ENCODE data around the gene FHIT.

Gene FHIT

GRCh38 chr3:60630953-60631352, 620.3 kb downstream of the FHIT start:
- no peak for DNase-seq (ENCODE audit: low read depth in 2 of 2)

GRCh38 chr3:60629816-60630215, 621.4 kb downstream of the FHIT start:
- DNase-seq (ENCODE audit: low read depth in 2 of 2): no peak

GRCh38 chr3:60622349-60622748, 628.9 kb downstream of the FHIT start:
- DNase-seq (ENCODE audit: low read depth in 2 of 2): no peak

- DNase-seq (ENCODE audit: low read depth in 2 of 2): no peak
These were observed 634.1 kb downstream of the FHIT start for GRCh38 chr3:60617188-60617587.

- no peak for DNase-seq (ENCODE audit: low read depth in 2 of 2)
These were observed 637.4 kb downstream of the FHIT start for GRCh38 chr3:60613769-60614303.

- DNase-seq (ENCODE audit: low read depth in 2 of 2): no peak
These were observed 640.7 kb downstream of the FHIT start for GRCh38 chr3:60610441-60611112.

GRCh38 chr3:60609446-60609845, 641.8 kb downstream of the FHIT start:
- DNase-seq (ENCODE audit: low read depth in 2 of 2): no peak

- no peak for DNase-seq (ENCODE audit: low read depth in 2 of 2)
These were observed 647.4 kb downstream of the FHIT start for GRCh38 chr3:60603860-60604259.

GRCh38 chr3:60600848-60601247, 650.4 kb downstream of the FHIT start:
- DNase-seq (ENCODE audit: low read depth in 2 of 2): no peak

GRCh38 chr3:60599586-60599985, 651.7 kb downstream of the FHIT start:
- no peak for DNase-seq (ENCODE audit: low read depth in 2 of 2)

GRCh38 chr3:60598671-60599070, 652.6 kb downstream of the FHIT start:
- no peak for DNase-seq (ENCODE audit: low read depth in 2 of 2)

- no peak for DNase-seq (ENCODE audit: low read depth in 2 of 2)
These were observed 657.2 kb downstream of the FHIT start for GRCh38 chr3:60594025-60594424.

- DNase-seq (ENCODE audit: low read depth in 2 of 2): no peak
These were observed 660.0 kb downstream of the FHIT start for GRCh38 chr3:60591267-60591666.

GRCh38 chr3:60588806-60589205, 662.4 kb downstream of the FHIT start:
- no peak for DNase-seq (ENCODE audit: low read depth in 2 of 2)

- no peak for DNase-seq (ENCODE audit: low read depth in 2 of 2)
These were observed 665.3 kb downstream of the FHIT start for GRCh38 chr3:60585918-60586317.

- no peak for DNase-seq (ENCODE audit: low read depth in 2 of 2)
These were observed 667.0 kb downstream of the FHIT start for GRCh38 chr3:60584250-60584649.

- DNase-seq (ENCODE audit: low read depth in 2 of 2): no peak
These were observed 669.0 kb downstream of the FHIT start for GRCh38 chr3:60582288-60582687.

- no peak for DNase-seq (ENCODE audit: low read depth in 2 of 2)
These were observed 670.4 kb downstream of the FHIT start for GRCh38 chr3:60580809-60581208.

GRCh38 chr3:60579734-60580133, 671.5 kb downstream of the FHIT start:
- no peak for DNase-seq (ENCODE audit: low read depth in 2 of 2)

GRCh38 chr3:60578936-60579335, 672.3 kb downstream of the FHIT start:
- DNase-seq (ENCODE audit: low read depth in 2 of 2): no peak

GRCh38 chr3:60577601-60578000, 673.7 kb downstream of the FHIT start:
- DNase-seq (ENCODE audit: low read depth in 2 of 2): no peak

GRCh38 chr3:60575718-60576272, 675.5 kb downstream of the FHIT start:
- DNase-seq (ENCODE audit: low read depth in 2 of 2): no peak

GRCh38 chr3:60574046-60574769, 677.0 kb downstream of the FHIT start:
- DNase-seq (ENCODE audit: low read depth in 2 of 2): no peak

Data from stimulated activated CD8-positive, alpha-beta memory T cell treated with anti-CD3 and anti-CD28 coated beads, Interleukin-2, amount 100 ng/mL, for 1 hour (primary cell).